DMS153 treated with DMSO at 0.1 percent for 48 hours (cell line): ENCODE measurements around the gene C14orf93.

ENCODE experiments used
- DNase-seq: peaks from one replicate; lab custom pipeline; 2025; ENCODE audit not compliant: unreplicated experiment; lab: John Stamatoyannopoulos, UW

C14orf93 gene

GRCh38 chr14:23047034-23047634 is 37.2 kb upstream of the C14orf93 start:
- DNase-seq, result no peak

GRCh38 chr14:23045419-23046357 is 35.7 kb upstream of the C14orf93 start:
- no peak for DNase-seq

- DNase-seq, result no peak
Observed at GRCh38 chr14:23044840-23045239, 34.9 kb upstream of the C14orf93 start.

GRCh38 chr14:23043754-23044153 is 33.8 kb upstream of the C14orf93 start:
- no peak for DNase-seq

GRCh38 chr14:23043145-23043544 is 33.2 kb upstream of the C14orf93 start:
- DNase-seq, result no peak

- DNase-seq, result no peak
Observed at GRCh38 chr14:23042162-23042965, 32.4 kb upstream of the C14orf93 start, which contains the start of gene PSMB11. PSMB11 (plus strand) TSS chr14:23042212; CDS start chr14:23042226, 14 bp downstream.

- no peak for DNase-seq
Observed at GRCh38 chr14:23041729-23042128, 31.8 kb upstream of the C14orf93 start.

- DNase-seq, result no peak
Observed at GRCh38 chr14:23040100-23040499, 30.2 kb upstream of the C14orf93 start.

- DNase-seq, result no peak
Observed at GRCh38 chr14:23035303-23036144, 25.6 kb upstream of the C14orf93 start.

- DNase-seq, result no peak
Observed at GRCh38 chr14:23034498-23035302, 24.8 kb upstream of the C14orf93 start, which contains the start of gene PSMB5. PSMB5 (minus strand) TSS chr14:23034900; CDS start chr14:23034881, 19 bp downstream.

- DNase-seq, result no peak
Observed at GRCh38 chr14:23033801-23034497, 24.0 kb upstream of the C14orf93 start.

- no peak for DNase-seq
Observed at GRCh38 chr14:23033251-23033727, 23.3 kb upstream of the C14orf93 start.

GRCh38 chr14:23030936-23031335 is 21.0 kb upstream of the C14orf93 start:
- no peak for DNase-seq

GRCh38 chr14:23028799-23029198 is 18.9 kb upstream of the C14orf93 start:
- no peak for DNase-seq

- no peak for DNase-seq
Observed at GRCh38 chr14:23025151-23025814, 15.3 kb upstream of the C14orf93 start.

GRCh38 chr14:23024612-23025075 is 14.7 kb upstream of the C14orf93 start:
- DNase-seq, result no peak

- DNase-seq, result no peak
Observed at GRCh38 chr14:23023795-23024152, 13.8 kb upstream of the C14orf93 start.
